Fibroblast of lung (primary cell): ENCODE results near the gene UGT8. TPM values are rescaled to one million over a fixed set of nuclear protein-coding genes. Genes with fewer than 3 reads are reported as not detected.
"Not testable (repeated sequence)": the region's sequence is repeated elsewhere in the genome, so short reads cannot be mapped to it uniquely, and the experiment has no call there.

ENCODE experiments used
- DNase-seq, 2 donors: peaks; one replicate each; pipeline versions ENCODE4 v3.0.0 to v3.0.0-alpha.2; 2010; ENCODE audit warnings: low read depth in 2 of 2
- H2AFZ ChIP-seq: 2 replicates; pipeline ENCODE4 v1.5.1; 2012; ENCODE audit warnings: low read length, control low read depth, inconsistent platforms
- H3K27ac ChIP-seq: 2 replicates; pipeline ENCODE4 v1.5.1; 2011; ENCODE audit warnings: low read length, control low read depth; ENCODE audit not compliant: insufficient read depth
- H3K27me3 ChIP-seq: 2 replicates; pipeline ENCODE4 v1.5.1; 2011; ENCODE audit warnings: mild to moderate bottlenecking, low read length; ENCODE audit not compliant: control insufficient read depth, insufficient read depth
- H3K36me3 ChIP-seq: 2 replicates; pipeline ENCODE4 v1.5.1; 2011; ENCODE audit warnings: low read length; ENCODE audit not compliant: control insufficient read depth, insufficient read depth
- H3K4me1 ChIP-seq: 2 replicates; pipeline ENCODE4 v1.5.1; 2011; ENCODE audit warnings: low read length; ENCODE audit not compliant: control insufficient read depth, insufficient read depth; ENCODE audit errors: extremely low read depth
- H3K4me2 ChIP-seq: 2 replicates; pipeline ENCODE4 v1.5.1; 2011; ENCODE audit warnings: low read length, control low read depth; ENCODE audit not compliant: insufficient read depth; ENCODE audit errors: extremely low read depth
- H3K4me3 ChIP-seq, 4 experiments: fragments of 200-600 bp in 1 of 4; sonication (generic) in 1 of 4; replicated peaks in 1 of 4; 2 replicates each; pipeline ENCODE4 v1.5.1; 2011 to 2016; ENCODE audit warnings: low read length in 4 of 4, low read depth in 3 of 4, mild to moderate bottlenecking in 3 of 4, control low read depth in 2 of 4, inconsistent platforms in 1 of 4, mixed read lengths in 1 of 4; ENCODE audit not compliant: insufficient read depth in 1 of 4; ENCODE audit errors: control extremely low read depth in 1 of 4
- H3K79me2 ChIP-seq: 2 replicates; pipeline ENCODE4 v1.5.1; 2012; ENCODE audit warnings: mild to moderate bottlenecking, low read length, inconsistent platforms; ENCODE audit not compliant: control insufficient read depth, insufficient read depth
- H3K9ac ChIP-seq: 2 replicates; pipeline ENCODE4 v1.5.1; 2011; ENCODE audit warnings: mild to moderate bottlenecking, low read length, control low read depth; ENCODE audit not compliant: insufficient read depth
- H3K9me3 ChIP-seq: 2 replicates; pipeline ENCODE4 v1.5.1; 2012; ENCODE audit warnings: low read depth, low read length; ENCODE audit not compliant: control insufficient read depth, insufficient read depth
- H4K20me1 ChIP-seq: 2 replicates; pipeline ENCODE4 v1.5.1; 2011; ENCODE audit warnings: low read length; ENCODE audit not compliant: control insufficient read depth, insufficient read depth; ENCODE audit errors: extremely low read depth
- CTCF ChIP-seq, 2 donors: IDR thresholded peaks in 1 of 2; conservative IDR thresholded peaks in 1 of 2; 1 replicate in 1 of 2; 2 replicates in 1 of 2; pipeline ENCODE4 v1.5.1; 2011 to 2012; ENCODE audit warnings: low read length in 2 of 2, control low read depth in 1 of 2, inconsistent platforms in 1 of 2, low read depth in 1 of 2, mild to moderate bottlenecking in 1 of 2
- EZH2 ChIP-seq: IDR thresholded peaks from 2 replicates; pipeline ENCODE4 v1.5.1; 2012; ENCODE audit warnings: low read length, control low read depth, mild to moderate bottlenecking; ENCODE audit errors: missing control alignments
- polyA plus RNA-seq, 2 donors: library from polyadenylated mRNA; depleted of rRNA in 1 of 2; stranded (reverse) in 1 of 2; unstranded in 1 of 2; fragments of >200 nt; gene quantifications; 2 replicates each; pipeline ENCODE4 v1.2.1, GENCODE V29; 2011 to 2012; ENCODE audit warnings: missing spikeins in 1 of 2
- total RNA-seq: library from RNA; depleted of rRNA; stranded (reverse); fragments of >200 nt; gene quantifications from 2 replicates; pipeline ENCODE4 v1.2.1, GENCODE V29; 2014

Gene UGT8
- total and polyA plus RNA-seq, 2 donors (not counting 1 experiment from before 2014, with no cell fraction given): under 0.01 TPM; not detected in 1

DNA sequence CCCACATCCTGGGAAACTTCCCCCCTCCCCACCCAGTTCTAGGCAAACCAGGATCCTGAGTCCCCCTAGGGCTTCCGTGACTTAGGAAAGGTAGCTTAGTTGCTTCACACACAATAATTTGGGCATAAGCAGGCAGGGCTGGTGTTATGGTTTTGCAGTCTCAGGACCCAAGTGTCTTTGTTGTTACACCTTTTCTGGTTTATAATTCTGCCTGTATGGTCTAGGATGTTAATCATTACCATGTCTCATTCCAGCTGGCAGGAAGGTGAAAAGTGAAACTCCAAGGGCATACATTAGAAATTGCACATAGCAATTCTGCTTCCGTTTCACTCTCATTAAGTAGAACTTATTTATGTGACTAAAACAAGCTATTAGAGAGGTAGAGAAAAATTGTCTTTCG is 16.8 kb downstream of the UGT8 start:
- DNase-seq: no peak
- no peak overlapping the region for H3K4me2 ChIP-seq
- no peak overlapping the region for H2AFZ ChIP-seq

DNA sequence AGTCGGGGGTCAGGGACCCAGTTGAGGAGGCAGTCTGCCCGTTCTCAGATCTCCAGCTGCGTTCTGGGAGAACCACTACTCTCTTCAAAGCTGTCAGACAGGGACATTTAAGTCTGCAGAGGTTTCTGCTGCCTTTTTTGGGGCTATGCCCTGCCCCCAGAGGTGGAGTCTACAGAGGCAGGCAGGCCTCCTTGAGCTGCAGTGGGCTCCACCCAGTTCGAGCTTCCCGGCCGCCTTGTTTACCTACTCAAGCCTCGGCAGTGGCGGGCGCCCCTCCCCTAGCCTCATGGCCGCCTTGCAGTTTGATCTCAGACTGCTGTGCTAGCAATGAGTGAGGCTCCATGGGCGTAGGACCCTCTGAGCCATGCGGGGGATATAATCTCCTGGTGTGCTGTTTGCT is 17.4 kb downstream of the UGT8 start:
- H3K79me2 ChIP-seq, H3K27me3 ChIP-seq, H3K4me1 ChIP-seq, H3K36me3 ChIP-seq, H3K27ac ChIP-seq, H3K9ac ChIP-seq, H4K20me1 ChIP-seq, H2AFZ ChIP-seq, DNase-seq, H3K4me2 ChIP-seq, H3K9me3 ChIP-seq, H3K4me3 ChIP-seq: not testable (repeated sequence)

More for the DNA sequence above, 16.8 kb downstream of the UGT8 start:
- Histone ChIP-seq H3K9ac (no peak overlapping the region), H3K79me2 (no peaks in the 10 kb centered on the region), H3K9me3 (no peaks in the 10 kb centered on the region), H3K4me1 (no peaks in the 10 kb centered on the region), H3K4me3 (no peak overlapping the region), H3K36me3 (no peaks in the 10 kb centered on the region), H4K20me1 (no peaks in the 10 kb centered on the region), H3K27me3 (no peaks in the 10 kb centered on the region), H3K27ac (no peak overlapping the region)
- TF ChIP-seq CTCF (conservative IDR thresholded peaks at IDR 0.05 in 1 of 2, IDR thresholded peaks at IDR 0.05 in 1 of 2; ENCODE audit: low read depth in 1 of 2, low read length in 2 of 2) (no peak), EZH2 (no peak)

GRCh38 chr4:114626196-114626595 is 27.6 kb downstream of the UGT8 start:
- H3K36me3 ChIP-seq: no peaks in the 10 kb centered on the region
- H3K4me2 ChIP-seq: no peak overlapping the region
- no peaks in the 10 kb centered on the region for H3K27me3 ChIP-seq
- no peaks in the 10 kb centered on the region for H4K20me1 ChIP-seq
- H3K79me2 ChIP-seq: no peaks in the 10 kb centered on the region
- no peak overlapping the region for H3K9ac ChIP-seq
- DNase-seq: no peak
- H3K4me1 ChIP-seq: no peaks in the 10 kb centered on the region
- no peak overlapping the region for H3K27ac ChIP-seq
- no peaks in the 10 kb centered on the region for H3K9me3 ChIP-seq
- H3K4me3 ChIP-seq: no peak overlapping the region
- no peak overlapping the region for H2AFZ ChIP-seq
- TF ChIP-seq EZH2 (no peak), CTCF (conservative IDR thresholded peaks at IDR 0.05 in 1 of 2, IDR thresholded peaks at IDR 0.05 in 1 of 2; ENCODE audit: low read depth in 1 of 2, low read length in 2 of 2) (no peak)
